ENCODE results near the gene ZBTB37.

GRCh38 chr1:173824315-173825081, 43.7 kb upstream of the ZBTB37 start, which contains the start of the genes CENPL and DARS2:
- TF ChIP-seq GATA2 (IDR thresholded peaks at IDR 0.05; ENCODE audit: low read depth, low read length) (peak; percentile 72), GATA3 (IDR thresholded peaks at IDR 0.05; ENCODE audit: low read depth, low read length) (no peak)
